GM18519 (cell line): ENCODE results near the gene DNAH8.

Experiments
- ATAC-seq: cut with Tn5 transposase; IDR thresholded peaks from one replicate; pipeline ENCODE4 v1.9.1; 2021; ENCODE audit warnings: mild to moderate bottlenecking, moderate library complexity; ENCODE audit not compliant: unreplicated experiment, low FRiP score

The DNAH8 gene

GRCh38 chr6:39043776-39044175 is 328.7 kb downstream of the DNAH8 start:
- ATAC-seq = no peak

- ATAC-seq = no peak
Observed at GRCh38 chr6:39044181-39044580, 329.1 kb downstream of the DNAH8 start.

GRCh38 chr6:39047434-39048327 is 332.6 kb downstream of the DNAH8 start:
- no peak for ATAC-seq

- ATAC-seq = no peak
Observed at GRCh38 chr6:39048481-39049399, 333.6 kb downstream of the DNAH8 start, which contains the start of gene GLP1R. Gene GLP1R, plus strand, starts transcription at chr6:39048781. Its CDS starts 60 bp downstream, at chr6:39048841.

GRCh38 chr6:39049575-39050283 is 334.6 kb downstream of the DNAH8 start:
- ATAC-seq = no peak

GRCh38 chr6:39050453-39051112 is 335.5 kb downstream of the DNAH8 start:
- ATAC-seq = no peak

GRCh38 chr6:39051399-39052122 is 336.4 kb downstream of the DNAH8 start:
- no peak for ATAC-seq

GRCh38 chr6:39053016-39053624 is 338.0 kb downstream of the DNAH8 start:
- ATAC-seq = no peak

GRCh38 chr6:39053854-39054576 is 338.9 kb downstream of the DNAH8 start:
- no peak for ATAC-seq

GRCh38 chr6:39054577-39055142 is 339.5 kb downstream of the DNAH8 start:
- no peak for ATAC-seq

GRCh38 chr6:39055661-39056060 is 340.6 kb downstream of the DNAH8 start:
- ATAC-seq = no peak

GRCh38 chr6:39056191-39056590 is 341.1 kb downstream of the DNAH8 start:
- ATAC-seq = no peak

GRCh38 chr6:39056681-39057080 is 341.6 kb downstream of the DNAH8 start:
- ATAC-seq = no peak

GRCh38 chr6:39057251-39058155 is 342.4 kb downstream of the DNAH8 start:
- no peak for ATAC-seq

GRCh38 chr6:39058471-39059147 is 343.5 kb downstream of the DNAH8 start:
- ATAC-seq = no peak

- no peak for ATAC-seq
Observed at GRCh38 chr6:39059496-39060310, 344.6 kb downstream of the DNAH8 start.
